Neural cell (in vitro differentiated cells): ENCODE measurements around the gene PLXDC2. TPM values are rescaled to one million over a fixed set of nuclear protein-coding genes. Genes with fewer than 3 reads are reported as not detected.
A peak's percentile ranks its signal among the peaks of the same experiment; 100 is the strongest.

ENCODE experiments used
- H2AFZ ChIP-seq: fragments of 200-600, 300-800 bp; sonication (generic), shearing (Covaris generic); 2 replicates; pipeline ENCODE4 v1.6.0; 2014; ENCODE audit warnings: low read depth, mild to moderate bottlenecking, antibody characterized with exemption, low read length, moderate library complexity
- H3F3A ChIP-seq: fragments of 200-600 bp; shearing (Covaris generic); 2 replicates; pipeline ENCODE4 v1.6.1; 2016; ENCODE audit warnings: mild to moderate bottlenecking, moderate library complexity, mixed read lengths, antibody characterized with exemption, low read length; ENCODE audit not compliant: insufficient read depth, poor library complexity, severe bottlenecking
- H3K27ac ChIP-seq: fragments of 200-600, 300-800 bp; sonication (generic), shearing (Covaris generic); 2 replicates; pipeline ENCODE4 v1.5.1; 2014; ENCODE audit warnings: mild to moderate bottlenecking, low read length, moderate library complexity
- H3K27me3 ChIP-seq: fragments of 300-800, 200-600 bp; sonication (generic), shearing (Covaris generic); 2 replicates; pipeline ENCODE4 v1.6.0; 2014; ENCODE audit warnings: mild to moderate bottlenecking, low read depth, low read length, moderate library complexity; ENCODE audit not compliant: insufficient read depth
- H3K36me3 ChIP-seq: fragments of 300-800, 200-600 bp; sonication (generic), shearing (Covaris generic); 2 replicates; pipeline ENCODE4 v1.5.1; 2014; ENCODE audit warnings: mild to moderate bottlenecking, antibody characterized with exemption, low read length, moderate library complexity; ENCODE audit not compliant: insufficient read depth
- H3K4me2 ChIP-seq: fragments of 300-800, 200-600 bp; sonication (generic), shearing (Covaris generic); 2 replicates; pipeline ENCODE4 v1.6.0; 2014; ENCODE audit warnings: mild to moderate bottlenecking, low read length
- H3K4me3 ChIP-seq: fragments of 300-800, 200-600 bp; sonication (generic), shearing (Covaris generic); 2 replicates; pipeline ENCODE4 v1.5.1; 2014; ENCODE audit warnings: mild to moderate bottlenecking, low read length, moderate library complexity
- H3K79me2 ChIP-seq: fragments of 200-600 bp; shearing (Covaris generic); replicated peaks from 2 replicates; pipeline ENCODE4 v1.6.0; 2014; ENCODE audit warnings: mild to moderate bottlenecking, low read length, moderate library complexity; ENCODE audit not compliant: insufficient read depth
- H3K9ac ChIP-seq: fragments of 300-800, 200-600 bp; sonication (generic), shearing (Covaris generic); 2 replicates; pipeline ENCODE4 v1.6.1; 2016; ENCODE audit warnings: mild to moderate bottlenecking, low read length, mixed read lengths
- H3K9me2 ChIP-seq: fragments of 200-600 bp; shearing (Covaris generic); 2 replicates; pipeline ENCODE4 v1.6.1; 2016; ENCODE audit warnings: mild to moderate bottlenecking, low read length, mixed read lengths; ENCODE audit not compliant: insufficient read depth
- H3K9me3 ChIP-seq: fragments of 200-600, 300-800 bp; sonication (generic), shearing (Covaris generic); 2 replicates; pipeline ENCODE4 v1.6.1; 2016; ENCODE audit warnings: mild to moderate bottlenecking, mixed run types, low read length, moderate library complexity, mixed read lengths
- H4K20me1 ChIP-seq: fragments of 200-600 bp; shearing (Covaris generic); 2 replicates; pipeline ENCODE4 v1.6.1; 2016; ENCODE audit warnings: mild to moderate bottlenecking, mixed run types; ENCODE audit not compliant: insufficient read depth
- CTCF ChIP-seq: fragments of 450-650 bp; IDR thresholded peaks from 2 replicates; pipeline ENCODE4 v1.5.1; 2014; ENCODE audit warnings: antibody characterized with exemption, mild to moderate bottlenecking, moderate library complexity; ENCODE audit not compliant: poor library complexity, severe bottlenecking
- EP300 ChIP-seq: fragments of 450-650 bp; conservative IDR thresholded peaks from 2 replicates; pipeline ENCODE4 v1.6.1; 2014; ENCODE audit warnings: antibody characterized with exemption, mild to moderate bottlenecking, moderate library complexity; ENCODE audit not compliant: poor library complexity, severe bottlenecking
- EZH2 ChIP-seq: fragments of 200-600, 300-800 bp; shearing (Covaris generic), sonication (generic); IDR thresholded peaks from 2 replicates; pipeline ENCODE4 v1.6.1; 2014; ENCODE audit warnings: antibody characterized with exemption, low read length, borderline replicate concordance, mild to moderate bottlenecking; ENCODE audit not compliant: insufficient read depth, poor library complexity, severe bottlenecking
- MXI1 ChIP-seq: fragments of 450-650 bp; conservative IDR thresholded peaks from 2 replicates; pipeline ENCODE4 v1.6.1; 2014; ENCODE audit warnings: antibody characterized with exemption, mild to moderate bottlenecking; ENCODE audit not compliant: poor library complexity, severe bottlenecking
- POLR2AphosphoS5 ChIP-seq: IDR thresholded peaks from 2 replicates; pipeline ENCODE4 v1.6.1; 2012
- RAD21 ChIP-seq: fragments of 450-650 bp; conservative IDR thresholded peaks from 2 replicates; pipeline ENCODE4 v1.6.1; 2014; ENCODE audit warnings: antibody characterized with exemption, mild to moderate bottlenecking, moderate library complexity
- SMC3 ChIP-seq: fragments of 450-650 bp; conservative IDR thresholded peaks from 2 replicates; pipeline ENCODE4 v1.6.1; 2014; ENCODE audit warnings: antibody characterized with exemption, mild to moderate bottlenecking, moderate library complexity; ENCODE audit not compliant: poor library complexity
- TAF1 ChIP-seq: IDR thresholded peaks from 2 replicates; pipeline ENCODE4 v1.6.1; 2012; ENCODE audit warnings: low read depth
- polyA plus RNA-seq: library from polyadenylated mRNA; depleted of rRNA; stranded (reverse); fragments of >200 nt; gene quantifications from 2 replicates; pipeline ENCODE4 v1.2.3, GENCODE V29; 2014
- TF ChIP-seq, protein P1 (sequence below): IDR thresholded peaks from 2 replicates; pipeline ENCODE4 v1.6.1; 2012; ENCODE audit warnings: borderline replicate concordance

PLXDC2 gene
- polyA plus RNA-seq, 1 donor from 2014 or later, result 2.3 TPM

DNA sequence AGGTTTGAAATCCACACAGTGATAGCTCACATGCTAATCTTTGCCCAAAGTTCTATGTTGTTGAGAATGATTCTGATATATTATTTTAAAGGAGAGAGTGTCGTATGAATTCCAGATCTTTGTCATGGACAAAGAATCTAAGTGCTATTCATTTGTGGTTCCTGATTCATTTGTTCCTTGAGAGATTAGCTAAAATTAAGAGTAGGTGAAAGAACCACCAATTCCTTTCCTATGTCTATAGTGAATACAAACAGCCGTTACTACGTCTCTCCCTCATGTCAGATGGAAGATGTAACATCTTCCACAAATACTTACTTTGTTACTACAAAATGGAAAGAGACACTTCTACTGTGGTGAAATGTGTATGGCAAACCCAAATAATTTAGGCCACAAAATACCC lies 3.3 kb upstream of the PLXDC2 start:
- Histone ChIP-seq H3K4me2 (no peak overlapping the region), H3K9ac (no peak overlapping the region), H3K9me3 (no peaks in the 10 kb centered on the region), H3K27ac (no peak overlapping the region), H3K79me2 (peaks cover 3% of the 10 kb centered on the region), H3K4me3 (no peak overlapping the region), H3F3A (peaks cover 3% of the 10 kb centered on the region), H2AFZ (no peak overlapping the region), H3K9me2 (no peaks in the 10 kb centered on the region), H3K36me3 (no peaks in the 10 kb centered on the region), H3K27me3 (no peaks in the 10 kb centered on the region), H4K20me1 (no peaks in the 10 kb centered on the region)
- TF ChIP-seq, protein P1, sequence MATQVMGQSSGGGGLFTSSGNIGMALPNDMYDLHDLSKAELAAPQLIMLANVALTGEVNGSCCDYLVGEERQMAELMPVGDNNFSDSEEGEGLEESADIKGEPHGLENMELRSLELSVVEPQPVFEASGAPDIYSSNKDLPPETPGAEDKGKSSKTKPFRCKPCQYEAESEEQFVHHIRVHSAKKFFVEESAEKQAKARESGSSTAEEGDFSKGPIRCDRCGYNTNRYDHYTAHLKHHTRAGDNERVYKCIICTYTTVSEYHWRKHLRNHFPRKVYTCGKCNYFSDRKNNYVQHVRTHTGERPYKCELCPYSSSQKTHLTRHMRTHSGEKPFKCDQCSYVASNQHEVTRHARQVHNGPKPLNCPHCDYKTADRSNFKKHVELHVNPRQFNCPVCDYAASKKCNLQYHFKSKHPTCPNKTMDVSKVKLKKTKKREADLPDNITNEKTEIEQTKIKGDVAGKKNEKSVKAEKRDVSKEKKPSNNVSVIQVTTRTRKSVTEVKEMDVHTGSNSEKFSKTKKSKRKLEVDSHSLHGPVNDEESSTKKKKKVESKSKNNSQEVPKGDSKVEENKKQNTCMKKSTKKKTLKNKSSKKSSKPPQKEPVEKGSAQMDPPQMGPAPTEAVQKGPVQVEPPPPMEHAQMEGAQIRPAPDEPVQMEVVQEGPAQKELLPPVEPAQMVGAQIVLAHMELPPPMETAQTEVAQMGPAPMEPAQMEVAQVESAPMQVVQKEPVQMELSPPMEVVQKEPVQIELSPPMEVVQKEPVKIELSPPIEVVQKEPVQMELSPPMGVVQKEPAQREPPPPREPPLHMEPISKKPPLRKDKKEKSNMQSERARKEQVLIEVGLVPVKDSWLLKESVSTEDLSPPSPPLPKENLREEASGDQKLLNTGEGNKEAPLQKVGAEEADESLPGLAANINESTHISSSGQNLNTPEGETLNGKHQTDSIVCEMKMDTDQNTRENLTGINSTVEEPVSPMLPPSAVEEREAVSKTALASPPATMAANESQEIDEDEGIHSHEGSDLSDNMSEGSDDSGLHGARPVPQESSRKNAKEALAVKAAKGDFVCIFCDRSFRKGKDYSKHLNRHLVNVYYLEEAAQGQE, result no peak
- no peak for TF ChIP-seq CTCF
- TF ChIP-seq MXI1, result no peak

DNA sequence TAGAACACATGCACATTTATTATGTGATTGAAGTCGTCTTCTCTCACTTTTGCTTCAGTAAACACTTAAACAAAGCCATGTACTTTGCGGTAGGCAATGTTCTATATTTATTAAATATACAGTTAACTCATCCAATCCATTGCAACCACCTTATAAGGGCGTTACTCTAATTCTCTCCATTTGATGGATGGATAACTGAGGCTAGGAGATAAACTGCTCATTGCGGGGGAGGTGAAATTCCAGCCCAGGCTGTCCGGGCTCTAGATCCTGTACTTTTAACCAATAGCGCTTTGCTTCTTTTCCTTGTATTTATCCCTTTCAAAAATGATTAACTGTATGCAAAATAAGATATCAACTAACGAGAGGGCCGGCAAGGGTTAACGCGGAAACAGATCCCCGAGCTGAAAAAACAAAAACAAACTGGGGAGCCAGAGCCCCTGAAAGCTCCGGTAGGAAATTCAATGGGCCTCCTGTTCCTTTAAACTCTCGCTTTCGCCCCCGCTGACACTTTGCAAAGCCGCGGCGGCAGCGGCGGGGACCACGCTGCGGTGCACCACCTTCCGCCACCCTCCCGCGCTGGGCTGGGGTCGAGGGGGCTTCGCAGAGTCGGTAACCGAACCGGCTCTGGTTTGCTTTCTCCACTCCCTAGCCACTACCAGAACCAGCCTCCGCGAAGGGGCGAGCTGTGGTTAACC lies 1.0 kb upstream of the PLXDC2 start:
- no peaks in the 10 kb centered on the region for H3K9me2 ChIP-seq
- peak overlapping the region; percentile 85 for H3K4me3 ChIP-seq
- no peaks in the 10 kb centered on the region for H3K27me3 ChIP-seq
- H3K36me3 ChIP-seq, result no peaks in the 10 kb centered on the region
- H3F3A ChIP-seq, result peaks cover 3% of the 10 kb centered on the region
- peak overlapping the region; percentile 40 for H3K4me2 ChIP-seq
- no peaks in the 10 kb centered on the region for H3K9me3 ChIP-seq
- H4K20me1 ChIP-seq, result no peaks in the 10 kb centered on the region
- H3K79me2 ChIP-seq, result peaks cover 22% of the 10 kb centered on the region
- H2AFZ ChIP-seq, result no peak overlapping the region
- peak overlapping the region; percentile 65 for H3K9ac ChIP-seq
- TF ChIP-seq EZH2 (no peak), MXI1 (peak; percentile 69), CTCF (no peak), RAD21 (peak; percentile 67), EP300 (peak; percentile 35), SMC3 (peak; percentile 71), TAF1 (no peak), POLR2AphosphoS5 (no peak)
- TF ChIP-seq, protein P1, result no peak
- no peak overlapping the region for H3K27ac ChIP-seq
